Fibroblast of lung (primary cell): ENCODE results near the gene CHST11. TPM values are rescaled to one million over a fixed set of nuclear protein-coding genes. Genes with fewer than 3 reads are reported as not detected.
A peak's percentile ranks its signal among the peaks of the same experiment; 100 is the strongest.

ENCODE experiments used
- DNase-seq, 2 donors: peaks; one replicate each; pipeline versions ENCODE4 v3.0.0 to v3.0.0-alpha.2; 2010; ENCODE audit warnings: low read depth in 2 of 2
- H2AFZ ChIP-seq: 2 replicates; pipeline ENCODE4 v1.5.1; 2012; ENCODE audit warnings: low read length, control low read depth, inconsistent platforms
- H3K27ac ChIP-seq: 2 replicates; pipeline ENCODE4 v1.5.1; 2011; ENCODE audit warnings: low read length, control low read depth; ENCODE audit not compliant: insufficient read depth
- H3K27me3 ChIP-seq: 2 replicates; pipeline ENCODE4 v1.5.1; 2011; ENCODE audit warnings: mild to moderate bottlenecking, low read length; ENCODE audit not compliant: control insufficient read depth, insufficient read depth
- H3K36me3 ChIP-seq: 2 replicates; pipeline ENCODE4 v1.5.1; 2011; ENCODE audit warnings: low read length; ENCODE audit not compliant: control insufficient read depth, insufficient read depth
- H3K4me1 ChIP-seq: 2 replicates; pipeline ENCODE4 v1.5.1; 2011; ENCODE audit warnings: low read length; ENCODE audit not compliant: control insufficient read depth, insufficient read depth; ENCODE audit errors: extremely low read depth
- H3K4me2 ChIP-seq: 2 replicates; pipeline ENCODE4 v1.5.1; 2011; ENCODE audit warnings: low read length, control low read depth; ENCODE audit not compliant: insufficient read depth; ENCODE audit errors: extremely low read depth
- H3K4me3 ChIP-seq, 4 experiments: fragments of 200-600 bp in 1 of 4; sonication (generic) in 1 of 4; replicated peaks in 1 of 4; 2 replicates each; pipeline ENCODE4 v1.5.1; 2011 to 2016; ENCODE audit warnings: low read length in 4 of 4, low read depth in 3 of 4, mild to moderate bottlenecking in 3 of 4, control low read depth in 2 of 4, inconsistent platforms in 1 of 4, mixed read lengths in 1 of 4; ENCODE audit not compliant: insufficient read depth in 1 of 4; ENCODE audit errors: control extremely low read depth in 1 of 4
- H3K79me2 ChIP-seq: 2 replicates; pipeline ENCODE4 v1.5.1; 2012; ENCODE audit warnings: mild to moderate bottlenecking, low read length, inconsistent platforms; ENCODE audit not compliant: control insufficient read depth, insufficient read depth
- H3K9ac ChIP-seq: 2 replicates; pipeline ENCODE4 v1.5.1; 2011; ENCODE audit warnings: mild to moderate bottlenecking, low read length, control low read depth; ENCODE audit not compliant: insufficient read depth
- H3K9me3 ChIP-seq: 2 replicates; pipeline ENCODE4 v1.5.1; 2012; ENCODE audit warnings: low read depth, low read length; ENCODE audit not compliant: control insufficient read depth, insufficient read depth
- H4K20me1 ChIP-seq: 2 replicates; pipeline ENCODE4 v1.5.1; 2011; ENCODE audit warnings: low read length; ENCODE audit not compliant: control insufficient read depth, insufficient read depth; ENCODE audit errors: extremely low read depth
- CTCF ChIP-seq, 2 donors: IDR thresholded peaks in 1 of 2; conservative IDR thresholded peaks in 1 of 2; 1 replicate in 1 of 2; 2 replicates in 1 of 2; pipeline ENCODE4 v1.5.1; 2011 to 2012; ENCODE audit warnings: low read length in 2 of 2, control low read depth in 1 of 2, inconsistent platforms in 1 of 2, low read depth in 1 of 2, mild to moderate bottlenecking in 1 of 2
- EZH2 ChIP-seq: IDR thresholded peaks from 2 replicates; pipeline ENCODE4 v1.5.1; 2012; ENCODE audit warnings: low read length, control low read depth, mild to moderate bottlenecking; ENCODE audit errors: missing control alignments
- polyA plus RNA-seq, 2 donors: library from polyadenylated mRNA; depleted of rRNA in 1 of 2; stranded (reverse) in 1 of 2; unstranded in 1 of 2; fragments of >200 nt; gene quantifications; 2 replicates each; pipeline ENCODE4 v1.2.1, GENCODE V29; 2011 to 2012; ENCODE audit warnings: missing spikeins in 1 of 2
- total RNA-seq: library from RNA; depleted of rRNA; stranded (reverse); fragments of >200 nt; gene quantifications from 2 replicates; pipeline ENCODE4 v1.2.1, GENCODE V29; 2014

CHST11 gene
- total and polyA plus RNA-seq, 2 donors (not counting 1 experiment from before 2014, with no cell fraction given), result 3.5 to 9.1 TPM

DNA sequence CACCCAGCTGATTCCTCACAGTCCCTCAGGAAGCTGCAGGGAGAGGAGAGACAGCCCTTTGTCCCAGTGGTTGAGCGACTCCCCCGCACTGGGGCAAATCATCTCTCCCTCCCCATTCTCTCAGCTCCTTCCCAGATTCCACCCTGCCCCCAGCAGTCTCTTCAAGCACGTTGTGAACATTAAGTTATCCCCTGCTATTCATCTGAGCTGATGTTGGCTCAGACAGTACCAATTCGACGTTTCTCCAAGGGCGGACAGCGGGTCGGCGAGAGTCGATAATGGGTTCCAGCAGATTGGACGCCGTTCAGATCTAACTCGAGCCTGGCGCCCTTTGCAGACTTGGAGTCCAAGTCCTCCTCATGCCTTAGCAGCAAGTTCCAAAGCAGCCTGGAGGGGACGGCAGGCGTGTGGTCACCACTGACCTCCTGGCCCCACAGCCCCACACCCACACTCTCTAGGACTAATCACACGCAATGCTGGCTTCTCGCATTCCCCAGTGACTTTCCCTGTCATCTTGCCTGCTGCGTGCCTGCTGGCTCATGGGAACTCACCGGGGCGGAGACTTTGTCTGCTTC, 245.9 kb downstream of the CHST11 start:
- Histone ChIP-seq H3K4me1 (peaks cover 19% of the 10 kb centered on the region), H3K9ac (peak overlapping the region; percentile 20), H3K4me2 (peak overlapping the region; percentile 83), H2AFZ (peak overlapping the region; percentile 56), H3K36me3 (no peaks in the 10 kb centered on the region), H3K9me3 (no peaks in the 10 kb centered on the region), H3K27me3 (no peaks in the 10 kb centered on the region), H3K4me3 (no peak overlapping the region), H4K20me1 (no peaks in the 10 kb centered on the region), H3K27ac (peak overlapping the region; percentile 67), H3K79me2 (no peaks in the 10 kb centered on the region)
- no peak for DNase-seq
- no peak for TF ChIP-seq EZH2
- TF ChIP-seq CTCF (conservative IDR thresholded peaks at IDR 0.05 in 1 of 2, IDR thresholded peaks at IDR 0.05 in 1 of 2; ENCODE audit: low read depth in 1 of 2, low read length in 2 of 2), result no peak

DNA sequence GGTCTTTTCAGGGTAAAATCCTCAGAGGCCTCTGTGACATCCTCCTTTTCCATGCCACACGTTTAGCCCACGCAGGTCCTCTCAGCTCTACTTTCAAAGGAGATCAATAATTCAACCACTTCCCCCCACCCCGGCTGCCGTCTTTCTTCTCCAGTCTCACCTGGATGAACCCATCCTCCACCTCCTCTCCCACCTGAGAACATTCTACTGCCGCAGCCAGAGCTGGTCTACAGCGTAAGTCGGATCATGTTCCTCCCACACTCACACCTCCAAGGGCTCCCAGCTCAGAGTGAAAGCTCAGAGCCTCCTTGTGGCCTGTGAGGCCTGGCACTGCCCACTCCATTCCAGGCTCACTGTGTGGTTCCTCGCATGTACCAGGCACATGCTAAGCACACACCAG, 246.6 kb downstream of the CHST11 start:
- H3K9me3 ChIP-seq, result no peaks in the 10 kb centered on the region
- TF ChIP-seq EZH2 (no peak), CTCF (conservative IDR thresholded peaks at IDR 0.05 in 1 of 2, IDR thresholded peaks at IDR 0.05 in 1 of 2; ENCODE audit: low read depth in 1 of 2, low read length in 2 of 2) (no peak)
- H3K4me3 ChIP-seq, result no peak overlapping the region
- no peaks in the 10 kb centered on the region for H3K27me3 ChIP-seq
- no peaks in the 10 kb centered on the region for H4K20me1 ChIP-seq
- DNase-seq, result no peak
- H3K79me2 ChIP-seq, result no peaks in the 10 kb centered on the region
- peaks cover 17% of the 10 kb centered on the region for H3K4me1 ChIP-seq
- no peak overlapping the region for H2AFZ ChIP-seq
- peak overlapping the region; percentile 67 for H3K27ac ChIP-seq
- no peak overlapping the region for H3K4me2 ChIP-seq
- no peak overlapping the region for H3K9ac ChIP-seq
- H3K36me3 ChIP-seq, result no peaks in the 10 kb centered on the region

DNA sequence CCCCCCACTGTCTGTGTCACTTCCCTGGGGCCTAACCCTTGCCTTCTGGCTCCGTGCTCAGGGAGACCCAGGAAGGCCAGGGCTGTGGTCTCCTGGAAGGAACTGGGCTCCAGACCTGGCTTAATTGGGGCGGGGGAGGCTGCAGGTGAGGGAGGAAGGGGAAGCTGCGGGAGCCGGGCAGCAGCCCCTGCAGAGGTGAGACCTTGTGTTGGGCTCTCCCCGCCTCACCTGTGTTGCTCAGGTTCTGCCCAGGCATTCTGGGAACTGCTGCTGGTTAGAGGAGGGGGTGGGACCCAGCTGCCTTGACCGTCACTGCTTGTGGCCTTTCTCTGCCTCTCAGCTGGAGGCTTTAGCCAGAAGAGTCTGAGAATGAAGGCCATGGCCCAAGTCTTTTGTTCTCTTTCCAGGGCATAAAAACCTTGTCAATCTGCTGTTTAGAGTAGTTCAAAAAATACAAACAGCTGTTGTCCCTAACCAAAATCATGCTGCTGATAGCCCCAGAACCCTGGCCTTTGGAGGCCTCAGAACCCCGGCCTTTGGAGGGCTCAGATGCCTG, 247.6 kb downstream of the CHST11 start:
- no peaks in the 10 kb centered on the region for H4K20me1 ChIP-seq
- H3K36me3 ChIP-seq, result no peaks in the 10 kb centered on the region
- no peak for TF ChIP-seq CTCF (conservative IDR thresholded peaks at IDR 0.05 in 1 of 2, IDR thresholded peaks at IDR 0.05 in 1 of 2; ENCODE audit: low read depth in 1 of 2, low read length in 2 of 2)
- TF ChIP-seq EZH2, result no peak
- H3K4me2 ChIP-seq, result no peak overlapping the region
- no peaks in the 10 kb centered on the region for H3K9me3 ChIP-seq
- no peaks in the 10 kb centered on the region for H3K79me2 ChIP-seq
- peaks cover 18% of the 10 kb centered on the region for H3K4me1 ChIP-seq
- DNase-seq, result no peak
- no peaks in the 10 kb centered on the region for H3K27me3 ChIP-seq
- H3K27ac ChIP-seq, result no peak overlapping the region
- H2AFZ ChIP-seq, result no peak overlapping the region
- no peak overlapping the region for H3K9ac ChIP-seq
- no peak overlapping the region for H3K4me3 ChIP-seq
